Activated CD8-positive, alpha-beta memory T cell treated with anti-CD3 and anti-CD28 coated beads, Interleukin-2, amount 10 ng/mL, durations not matched to agents 7 days and 5 days (primary cell): ENCODE measurements around the gene UBR4. TPM values are rescaled to one million over a fixed set of nuclear protein-coding genes. Genes with fewer than 3 reads are reported as not detected.
"Not testable (repeated sequence)": the region's sequence is repeated elsewhere in the genome, so short reads cannot be mapped to it uniquely, and the experiment has no call there.

Experiments
- ATAC-seq: fragments of 150-1000 bp; cut with Tn5 transposase; one replicate; pipeline ENCODE4 v1.10.0; 2021; ENCODE audit warnings: moderate library complexity
- CTCF ChIA-PET: fragments of 350-600 bp; sonication (Branson Sonifier 250); formaldehyde crosslinking; loops from one replicate; lab custom pipeline; 2021; ENCODE audit warnings: antibody characterized with exemption; lab: Charles Lee
- DNase-seq: peaks from one replicate; pipeline ENCODE4 v3.0.0-alpha.2; 2020
- H3K27ac Mint-ChIP-seq: one replicate; pipeline ENCODE4 v1.8.0; 2021; ENCODE audit warnings: mild to moderate bottlenecking, mixed read lengths
- H3K27me3 Mint-ChIP-seq: one replicate; pipeline ENCODE4 v1.8.0; 2021; ENCODE audit warnings: mixed read lengths
- H3K36me3 Mint-ChIP-seq: one replicate; pipeline ENCODE4 v1.8.0; 2021; ENCODE audit warnings: mild to moderate bottlenecking, mixed read lengths
- H3K4me1 Mint-ChIP-seq: one replicate; pipeline ENCODE4 v1.8.0; 2021; ENCODE audit warnings: mixed read lengths
- H3K4me3 Mint-ChIP-seq: one replicate; pipeline ENCODE4 v1.8.0; 2021; ENCODE audit warnings: mild to moderate bottlenecking, moderate library complexity, mixed read lengths
- H3K9me3 Mint-ChIP-seq: one replicate; pipeline ENCODE4 v1.8.0; 2022; ENCODE audit warnings: low read depth, mixed read lengths
- total RNA-seq, 2 experiments: library from RNA; stranded (reverse); gene quantifications; one replicate each; pipeline ENCODE4 v1.2.3, GENCODE V29; 2021

UBR4 gene
- total RNA-seq, 2 experiments from 2014 or later, result 140 to 144 TPM

- DNase-seq (no peak), ATAC-seq (no peak)
- CTCF ChIA-PET, result interaction anchor here (0.9 to 1.5 kb wide), 2 partner anchors 9 to 19 kb away, joined by 3 to 4 read pairs; no protein-coding TSS in a partner anchor
- Mint-ChIP-seq H3K4me1 (peaks cover 16% of the 10 kb centered on the region), H3K9me3 (no peaks in the 10 kb centered on the region), H3K4me3 (no peak overlapping the region), H3K36me3 (peaks cover 38% of the 10 kb centered on the region), H3K27me3 (no peaks in the 10 kb centered on the region), H3K27ac (no peak overlapping the region)
Measured at GRCh38 chr1:19198820-19199219, 11.2 kb downstream of the UBR4 start.

- peaks cover 47% of the 10 kb centered on the region for H3K36me3 Mint-ChIP-seq
- H3K4me3 Mint-ChIP-seq, result no peak overlapping the region
- H3K9me3 Mint-ChIP-seq, result no peaks in the 10 kb centered on the region
- ATAC-seq (no peak), DNase-seq (no peak)
- H3K27ac Mint-ChIP-seq, result no peak overlapping the region
- H3K4me1 Mint-ChIP-seq, result peaks cover 10% of the 10 kb centered on the region
- H3K27me3 Mint-ChIP-seq, result no peaks in the 10 kb centered on the region
- CTCF ChIA-PET, result interaction anchor here (1.1 to 1.2 kb wide), 2 partner anchors 11 to 43 kb away, joined by 3 to 4 read pairs; no protein-coding TSS in a partner anchor
Measured at GRCh38 chr1:19197845-19198244, 12.2 kb downstream of the UBR4 start.

- no peak for DNase-seq
- Mint-ChIP-seq H3K27ac (no peak overlapping the region), H3K27me3 (no peaks in the 10 kb centered on the region), H3K4me3 (no peak overlapping the region), H3K9me3 (no peaks in the 10 kb centered on the region), H3K4me1 (no peaks in the 10 kb centered on the region), H3K36me3 (peaks cover 57% of the 10 kb centered on the region)
- no peak for ATAC-seq
- CTCF ChIA-PET, result no interaction called here
Measured at GRCh38 chr1:19196331-19196730, 13.7 kb downstream of the UBR4 start.

- DNase-seq (no peak), ATAC-seq (no peak)
- H3K9me3 Mint-ChIP-seq, result no peaks in the 10 kb centered on the region
- H3K36me3 Mint-ChIP-seq, result peaks cover 62% of the 10 kb centered on the region
- no peaks in the 10 kb centered on the region for H3K4me1 Mint-ChIP-seq
- H3K27me3 Mint-ChIP-seq, result no peaks in the 10 kb centered on the region
- H3K4me3 Mint-ChIP-seq, result no peak overlapping the region
- CTCF ChIA-PET, result no interaction called here
- H3K27ac Mint-ChIP-seq, result no peak overlapping the region
Measured at GRCh38 chr1:19193004-19193403, 17.1 kb downstream of the UBR4 start.

GRCh38 chr1:19191811-19192210 lies 18.3 kb downstream of the UBR4 start:
- ATAC-seq, result no peak
- peaks cover 2% of the 10 kb centered on the region for H3K4me1 Mint-ChIP-seq
- CTCF ChIA-PET, result interaction anchor here (1.4 kb wide), 1 partner anchor 11 kb away, joined by 3 read pairs; no protein-coding TSS in a partner anchor
- no peak for DNase-seq
- no peak overlapping the region for H3K4me3 Mint-ChIP-seq
- peaks cover 55% of the 10 kb centered on the region for H3K36me3 Mint-ChIP-seq
- no peak overlapping the region for H3K27ac Mint-ChIP-seq
- no peaks in the 10 kb centered on the region for H3K27me3 Mint-ChIP-seq
- H3K9me3 Mint-ChIP-seq, result no peaks in the 10 kb centered on the region

- Mint-ChIP-seq H3K27ac (no peak overlapping the region), H3K9me3 (no peaks in the 10 kb centered on the region), H3K27me3 (no peaks in the 10 kb centered on the region), H3K4me1 (peaks cover 12% of the 10 kb centered on the region), H3K36me3 (peaks cover 57% of the 10 kb centered on the region), H3K4me3 (no peak overlapping the region)
- no peak for ATAC-seq
- DNase-seq, result no peak
- CTCF ChIA-PET, result interaction anchor here (0.6 to 1.4 kb wide), 2 partner anchors 10 to 469 kb away, joined by 3 to 4 read pairs; no protein-coding TSS in a partner anchor
Measured at GRCh38 chr1:19190468-19190867, 19.6 kb downstream of the UBR4 start.

GRCh38 chr1:19189270-19189669 lies 20.8 kb downstream of the UBR4 start:
- H3K4me1 Mint-ChIP-seq, result peaks cover 12% of the 10 kb centered on the region
- no peaks in the 10 kb centered on the region for H3K9me3 Mint-ChIP-seq
- DNase-seq (no peak), ATAC-seq (no peak)
- H3K4me3 Mint-ChIP-seq, result no peak overlapping the region
- CTCF ChIA-PET, result no interaction called here
- no peaks in the 10 kb centered on the region for H3K27me3 Mint-ChIP-seq
- peaks cover 64% of the 10 kb centered on the region for H3K36me3 Mint-ChIP-seq
- no peak overlapping the region for H3K27ac Mint-ChIP-seq

- Mint-ChIP-seq H3K27me3 (no peaks in the 10 kb centered on the region), H3K27ac (no peak overlapping the region), H3K36me3 (peaks cover 63% of the 10 kb centered on the region), H3K4me1 (peaks cover 12% of the 10 kb centered on the region), H3K9me3 (no peaks in the 10 kb centered on the region), H3K4me3 (no peak overlapping the region)
- DNase-seq, result no peak
- CTCF ChIA-PET, result no interaction called here
- no peak for ATAC-seq
Measured at GRCh38 chr1:19187852-19188251, 22.2 kb downstream of the UBR4 start.

GRCh38 chr1:19186001-19186400 lies 24.1 kb downstream of the UBR4 start:
- CTCF ChIA-PET, result interaction anchor here (1.4 kb wide), 1 partner anchor 12 kb away, joined by 4 read pairs; no protein-coding TSS in a partner anchor
- Mint-ChIP-seq H3K4me1 (peaks cover 16% of the 10 kb centered on the region), H3K9me3 (no peaks in the 10 kb centered on the region), H3K27me3 (no peaks in the 10 kb centered on the region), H3K36me3 (peaks cover 65% of the 10 kb centered on the region), H3K27ac (peak overlapping the region; percentile 14), H3K4me3 (no peak overlapping the region)
- ATAC-seq (peak; percentile 51), DNase-seq (no peak)

GRCh38 chr1:19182223-19182622 lies 27.8 kb downstream of the UBR4 start:
- H3K27me3 Mint-ChIP-seq, result no peaks in the 10 kb centered on the region
- H3K36me3 Mint-ChIP-seq, result peaks cover 68% of the 10 kb centered on the region
- H3K4me3 Mint-ChIP-seq, result no peak overlapping the region
- H3K27ac Mint-ChIP-seq, result no peak overlapping the region
- DNase-seq (no peak), ATAC-seq (no peak)
- H3K9me3 Mint-ChIP-seq, result no peaks in the 10 kb centered on the region
- CTCF ChIA-PET, result interaction anchor here (2.4 kb wide), 1 partner anchor 59 kb away, joined by 7 read pairs; no protein-coding TSS in a partner anchor
- peaks cover 34% of the 10 kb centered on the region for H3K4me1 Mint-ChIP-seq

GRCh38 chr1:19180265-19180657 lies 29.8 kb downstream of the UBR4 start:
- not testable (repeated sequence) for H3K4me3 Mint-ChIP-seq, H3K27me3 Mint-ChIP-seq, ATAC-seq, DNase-seq, H3K9me3 Mint-ChIP-seq
- Mint-ChIP-seq H3K27ac (peak overlapping the region; percentile 71), H3K36me3 (peaks cover 62% of the 10 kb centered on the region), H3K4me1 (peaks cover 22% of the 10 kb centered on the region)
- CTCF ChIA-PET, result interaction anchor here (0.7 to 4.0 kb wide), 8 partner anchors 10 to 402 kb away, joined by 3 to 39 read pairs (median 4); no protein-coding TSS in a partner anchor

- Mint-ChIP-seq H3K27ac (peak overlapping the region; percentile 74), H3K4me3 (no peak overlapping the region), H3K27me3 (no peaks in the 10 kb centered on the region), H3K36me3 (peaks cover 57% of the 10 kb centered on the region), H3K9me3 (no peaks in the 10 kb centered on the region), H3K4me1 (peaks cover 22% of the 10 kb centered on the region)
- CTCF ChIA-PET, result interaction anchor here (0.7 to 4.0 kb wide), 11 partner anchors 9 to 402 kb away, joined by 3 to 39 read pairs (median 4); no protein-coding TSS in a partner anchor
- peak; percentile 74 for ATAC-seq
- peak; percentile 46 for DNase-seq
Measured at GRCh38 chr1:19179597-19180264, 30.3 kb downstream of the UBR4 start.

GRCh38 chr1:19178734-19179398 lies 31.2 kb downstream of the UBR4 start:
- ATAC-seq, result no peak
- CTCF ChIA-PET, result interaction anchor here (1.0 to 4.0 kb wide), 10 partner anchors 8 to 403 kb away, joined by 3 to 39 read pairs (median 4); no protein-coding TSS in a partner anchor
- H3K4me3 Mint-ChIP-seq, result no peak overlapping the region
- no peak for DNase-seq
- H3K27ac Mint-ChIP-seq, result peak overlapping the region; percentile 7
- H3K4me1 Mint-ChIP-seq, result peaks cover 22% of the 10 kb centered on the region
- H3K9me3 Mint-ChIP-seq, result no peaks in the 10 kb centered on the region
- H3K27me3 Mint-ChIP-seq, result no peaks in the 10 kb centered on the region
- H3K36me3 Mint-ChIP-seq, result peaks cover 60% of the 10 kb centered on the region
